DOHH2 (cell line): ENCODE results near the gene RAB3GAP1.

Source experiments
- H3F3A ChIP-seq: fragments of 200-600 bp; sonication (generic), shearing (Covaris generic); 2 replicates; pipeline ENCODE4 v1.6.0; 2016; ENCODE audit warnings: antibody characterized with exemption, mild to moderate bottlenecking; ENCODE audit not compliant: control insufficient read depth, insufficient read depth
- H3K27ac ChIP-seq: fragments of 200-600 bp; sonication (generic); 2 replicates; pipeline ENCODE4 v1.5.1; 2014; ENCODE audit warnings: low read depth, mild to moderate bottlenecking, low read length, moderate library complexity
- H3K27me3 ChIP-seq: fragments of 200-600 bp; sonication (generic); 2 replicates; pipeline ENCODE4 v1.6.1; 2014; ENCODE audit warnings: mild to moderate bottlenecking, low read length, mixed read lengths; ENCODE audit not compliant: control insufficient read depth
- H3K36me3 ChIP-seq: fragments of 200-600 bp; sonication (generic); 2 replicates; pipeline ENCODE4 v1.6.1; 2014; ENCODE audit warnings: mild to moderate bottlenecking, low read length, moderate library complexity, mixed read lengths; ENCODE audit not compliant: control insufficient read depth
- H3K4me1 ChIP-seq: fragments of 200-600 bp; sonication (generic); 2 replicates; pipeline ENCODE4 v1.6.1; 2014; ENCODE audit warnings: mild to moderate bottlenecking, low read length, mixed read lengths; ENCODE audit not compliant: control insufficient read depth
- H3K4me2 ChIP-seq: fragments of 200-600 bp; sonication (generic); 2 replicates; pipeline ENCODE4 v1.6.0; 2014; ENCODE audit warnings: mild to moderate bottlenecking, low read length, moderate library complexity
- H3K4me3 ChIP-seq: fragments of 200-600 bp; sonication (generic); 2 replicates; pipeline ENCODE4 v1.5.1; 2014; ENCODE audit warnings: mild to moderate bottlenecking, low read length, mixed read lengths
- H3K79me2 ChIP-seq: fragments of 200-600 bp; sonication (generic); 2 replicates; pipeline ENCODE4 v1.6.1; 2014; ENCODE audit warnings: mild to moderate bottlenecking, low read length, mixed read lengths; ENCODE audit not compliant: control insufficient read depth
- H3K9me2 ChIP-seq: fragments of 200-600 bp; sonication (generic); replicated peaks from 2 replicates; pipeline ENCODE4 v1.6.1; 2014; ENCODE audit warnings: mild to moderate bottlenecking, low read length, mixed read lengths; ENCODE audit not compliant: control insufficient read depth
- H3K9me3 ChIP-seq: fragments of 200-600 bp; sonication (generic); 2 replicates; pipeline ENCODE4 v1.6.1; 2014; ENCODE audit warnings: antibody characterized with exemption, low read length, mixed read lengths; ENCODE audit not compliant: control insufficient read depth, insufficient read depth
- H4K20me1 ChIP-seq: fragments of 200-600 bp; sonication (generic); 2 replicates; pipeline ENCODE4 v1.6.0; 2014; ENCODE audit warnings: low read depth, mild to moderate bottlenecking, antibody characterized with exemption, low read length, moderate library complexity; ENCODE audit not compliant: control insufficient read depth, insufficient read depth
- CTCF ChIP-seq: fragments of 200-600 bp; sonication (generic); IDR thresholded peaks from one replicate; pipeline ENCODE4 v1.5.1; 2014; ENCODE audit warnings: antibody characterized with exemption, mild to moderate bottlenecking, low read depth, low read length; ENCODE audit not compliant: poor library complexity, severe bottlenecking
- EZH2phosphoT487 ChIP-seq: fragments of 200-600 bp; sonication (generic); IDR thresholded peaks from 2 replicates; pipeline ENCODE4 v1.6.1; 2017; ENCODE audit warnings: borderline replicate concordance, mild to moderate bottlenecking, antibody characterized with exemption, low read length, moderate library complexity, mixed read lengths

RAB3GAP1 gene

GRCh38 chr2:135149251-135149650, 97.2 kb downstream of the RAB3GAP1 start:
- H4K20me1 ChIP-seq = no peaks in the 10 kb centered on the region
- H3K4me3 ChIP-seq = no peak overlapping the region
- H3F3A ChIP-seq = no peaks in the 10 kb centered on the region
- H3K36me3 ChIP-seq = peaks cover 58% of the 10 kb centered on the region
- peaks cover 3% of the 10 kb centered on the region; the same call in 1 of the 2 replicates for H3K9me3 ChIP-seq
- no peaks in the 10 kb centered on the region; the same call in 1 of the 2 replicates for H3K79me2 ChIP-seq
- no peak overlapping the region for H3K27ac ChIP-seq
- TF ChIP-seq EZH2phosphoT487 = no peak
- TF ChIP-seq CTCF = no peak
- H3K4me2 ChIP-seq = no peak overlapping the region
- H3K9me2 ChIP-seq = no peaks in the 10 kb centered on the region
- no peaks in the 10 kb centered on the region for H3K27me3 ChIP-seq
- peaks cover under 1% of the 10 kb centered on the region for H3K4me1 ChIP-seq

- Histone ChIP-seq H3K36me3 (peaks cover 62% of the 10 kb centered on the region), H3K79me2 (no peaks in the 10 kb centered on the region), H3K9me3 (no peaks in the 10 kb centered on the region), H3K4me2 (no peak overlapping the region), H3K27me3 (no peaks in the 10 kb centered on the region), H3F3A (no peaks in the 10 kb centered on the region), H4K20me1 (no peaks in the 10 kb centered on the region), H3K4me3 (no peak overlapping the region), H3K9me2 (no peaks in the 10 kb centered on the region), H3K4me1 (peaks cover 10% of the 10 kb centered on the region), H3K27ac (no peak overlapping the region)
- TF ChIP-seq EZH2phosphoT487 = no peak
- TF ChIP-seq CTCF = no peak
Observed at GRCh38 chr2:135150725-135151124, 98.6 kb downstream of the RAB3GAP1 start.

GRCh38 chr2:135151615-135152014, 99.5 kb downstream of the RAB3GAP1 start:
- H3K4me1 ChIP-seq = peaks cover 10% of the 10 kb centered on the region
- no peak overlapping the region for H3K4me3 ChIP-seq
- no peaks in the 10 kb centered on the region for H4K20me1 ChIP-seq
- no peaks in the 10 kb centered on the region for H3K79me2 ChIP-seq
- peaks cover 70% of the 10 kb centered on the region for H3K36me3 ChIP-seq
- no peaks in the 10 kb centered on the region for H3K9me2 ChIP-seq
- no peaks in the 10 kb centered on the region for H3K9me3 ChIP-seq
- H3F3A ChIP-seq = no peaks in the 10 kb centered on the region
- TF ChIP-seq EZH2phosphoT487 = no peak
- no peak for TF ChIP-seq CTCF
- H3K27me3 ChIP-seq = no peaks in the 10 kb centered on the region
- no peak overlapping the region for H3K27ac ChIP-seq
- no peak overlapping the region for H3K4me2 ChIP-seq
